ENCODE data around the gene TMEM198. TPM values are rescaled to one million over a fixed set of nuclear protein-coding genes. Genes with fewer than 3 reads are reported as not detected.

TMEM198 gene
- total RNA-seq (2022; extraction: Qiagen RNA extraction): 0.66 to 1.3 TPM (median 1.1 TPM) in 5 replicates

GRCh38 chr2:219543596-219544358 lies at the start of gene TMEM198, which contains the start of gene CHPF:
Gene TMEM198 (plus strand): TSS chr2:219544028. CDS start chr2:219544728, 700 bp downstream.
Gene CHPF (minus strand): TSS chr2:219543809. CDS start chr2:219543538, 271 bp downstream.

DNA sequence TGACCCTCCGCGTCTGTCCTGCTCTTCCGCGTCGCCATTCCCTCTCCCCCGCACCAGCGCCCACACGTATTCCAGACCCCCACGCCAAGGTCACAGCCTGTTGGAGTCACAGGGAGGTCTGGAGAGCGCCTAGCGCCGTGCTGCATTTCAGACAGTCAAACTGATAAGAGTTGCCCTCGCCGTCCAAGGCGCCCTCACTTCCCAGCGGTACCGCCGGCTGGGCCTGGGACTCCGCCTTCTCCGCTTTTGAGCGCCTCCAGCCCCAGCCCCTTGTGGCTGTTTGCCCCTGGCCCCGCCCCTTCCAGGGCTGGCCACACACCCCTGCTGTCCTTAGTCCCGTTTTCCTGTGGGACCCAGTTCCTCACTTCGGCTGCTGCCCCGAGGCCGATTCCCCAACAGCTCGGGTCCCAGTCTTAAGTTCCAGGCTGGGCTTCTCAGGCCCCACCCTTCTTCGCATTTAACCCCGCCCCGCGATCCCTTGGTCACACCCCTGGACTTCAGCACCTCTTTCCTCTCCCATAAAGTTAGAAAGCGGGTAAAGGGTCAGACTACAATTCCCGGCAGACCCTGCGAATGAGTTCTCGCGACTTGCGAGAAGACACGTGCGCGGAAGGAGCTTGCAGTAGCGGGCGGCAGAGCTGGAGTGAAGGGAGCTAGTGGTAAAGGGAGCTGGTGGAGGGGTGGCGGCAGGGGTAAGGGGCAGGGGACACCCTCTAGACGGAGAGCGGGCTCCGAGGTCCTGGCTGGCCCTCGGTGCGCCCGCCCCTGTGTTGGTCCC lies 45.4 kb upstream of the TMEM198 start, which contains the start of gene GMPPA:
Gene GMPPA, plus strand, starts transcription at position 612 of the 778 bp plus-strand sequence. CDS start 1,085 bp downstream, outside the sequence.

GRCh38 chr2:219514196-219514761 lies 29.5 kb upstream of the TMEM198 start, which contains the start of gene ASIC4:
Gene ASIC4 (plus strand): TSS chr2:219514482. CDS start chr2:219514725, 243 bp downstream.

GRCh38 chr2:219571311-219572236 lies 27.7 kb downstream of the TMEM198 start, which contains the start of gene OBSL1:
Gene OBSL1 (minus strand): TSS chr2:219571539. CDS start chr2:219571232, 307 bp downstream.

DNA sequence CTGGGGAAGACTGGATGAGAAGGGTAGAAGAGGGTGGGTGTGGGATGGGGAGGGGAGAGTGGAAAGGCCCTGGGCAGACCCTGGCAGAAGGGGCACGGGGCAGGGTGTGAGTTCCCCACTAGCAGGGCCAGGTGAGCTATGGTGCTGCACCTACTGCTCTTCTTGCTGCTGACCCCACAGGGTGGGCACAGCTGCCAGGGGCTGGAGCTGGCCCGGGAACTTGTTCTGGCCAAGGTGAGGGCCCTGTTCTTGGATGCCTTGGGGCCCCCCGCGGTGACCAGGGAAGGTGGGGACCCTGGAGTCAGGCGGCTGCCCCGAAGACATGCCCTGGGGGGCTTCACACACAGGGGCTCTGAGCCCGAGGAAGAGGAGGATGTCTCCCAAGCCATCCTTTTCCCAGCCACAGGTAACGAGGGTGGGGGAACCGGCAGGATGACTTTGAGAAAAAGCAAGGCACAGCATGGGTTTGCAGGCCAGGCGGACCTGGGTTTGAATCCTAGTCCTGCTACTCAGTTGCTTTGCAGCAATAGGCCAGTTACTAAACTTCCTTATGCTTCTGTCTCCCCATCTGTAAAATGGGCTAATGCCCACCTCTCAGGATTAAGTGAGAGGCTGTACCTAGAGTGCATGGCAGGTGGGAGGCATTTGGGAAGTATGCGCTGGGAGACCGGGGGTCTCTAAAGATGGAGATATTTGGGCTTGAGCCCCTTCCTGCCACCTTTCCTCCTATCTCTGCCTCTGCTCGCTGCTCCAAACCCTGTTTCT lies 28.6 kb downstream of the TMEM198 start, which contains the start of gene INHA:
Gene INHA, plus strand, starts transcription at position 74 of the 765 bp plus-strand sequence. Its CDS starts 65 bp downstream, at position 139.

GRCh38 chr2:219597552-219598307 lies 53.9 kb downstream of the TMEM198 start, which contains the start of gene STK11IP:
Gene STK11IP (plus strand): TSS chr2:219597857. CDS start chr2:219598120, 263 bp downstream.

Other genes starting within 250 kb of the TMEM198 start
- gene PTPRN, start 234.6 kb upstream of the TMEM198 start, total RNA-seq (2022; extraction: Qiagen RNA extraction): 1.1 to 1.8 TPM (median 1.3 TPM) in 5 replicates
- gene RESP18, start 211.3 kb upstream of the TMEM198 start, total RNA-seq (2022; extraction: Qiagen RNA extraction): not detected in 5 replicates
- 60.0 to 70.4 TPM (median 63.8 TPM) in 5 replicates for gene DNPEP, start 156.1 kb upstream of the TMEM198 start, total RNA-seq (2022; extraction: Qiagen RNA extraction)
- 0.07 to 0.39 TPM (median 0.24 TPM) in 5 replicates for gene DES, start 125.7 kb upstream of the TMEM198 start, total RNA-seq (2022; extraction: Qiagen RNA extraction)
- gene SPEG, start 109.2 kb upstream of the TMEM198 start, total RNA-seq (2022; extraction: Qiagen RNA extraction): 6.6 to 11.2 TPM (median 7.6 TPM) in 5 replicates
- 33.9 to 37.6 TPM (median 36.5 TPM) in 5 replicates for gene GMPPA, start 45.1 kb upstream of the TMEM198 start, total RNA-seq (2022; extraction: Qiagen RNA extraction)
- 0.07 to 0.20 TPM (median 0.13 TPM) in 3 of 5 replicates, not detected in the others for gene ASIC4, start 29.5 kb upstream of the TMEM198 start, total RNA-seq (2022; extraction: Qiagen RNA extraction)
- gene CHPF, start 219 bp upstream of the TMEM198 start, total RNA-seq (2022; extraction: Qiagen RNA extraction): 19.5 to 34.2 TPM (median 31.1 TPM) in 5 replicates
- 16.0 to 23.3 TPM (median 21.8 TPM) in 5 replicates for gene OBSL1, start 27.5 kb downstream of the TMEM198 start, total RNA-seq (2022; extraction: Qiagen RNA extraction)
- 0.08 to 0.65 TPM (median 0.39 TPM) in 5 replicates for gene INHA, start 28.3 kb downstream of the TMEM198 start, total RNA-seq (2022; extraction: Qiagen RNA extraction)
- 12.6 to 19.3 TPM (median 17.5 TPM) in 5 replicates for gene STK11IP, start 53.8 kb downstream of the TMEM198 start, total RNA-seq (2022; extraction: Qiagen RNA extraction)
- 2.6 to 3.9 TPM (median 3.0 TPM) in 5 replicates for gene SLC4A3, start 83.6 kb downstream of the TMEM198 start, total RNA-seq (2022; extraction: Qiagen RNA extraction)

Measured in A549 treated with Mapracorat at 1 μM for 4 hours (cell line).